Stimulated activated CD4-positive, alpha-beta T cell treated with anti-CD3 and anti-CD28 coated beads, TNF-alpha, amount 100 ng/mL, for 1 hour (primary cell): ENCODE results near the gene CNKSR1.
A peak's percentile ranks its signal among the peaks of the same experiment; 100 is the strongest.

Experiments used
- DNase-seq, 3 donors: peaks; one replicate each; pipeline ENCODE4 v3.0.0-alpha.2; 2020; ENCODE audit warnings: low read depth in 3 of 3, low spot score in 1 of 3

Gene CNKSR1

GRCh38 chr1:26177182-26177684 is at the start of gene CNKSR1:
TSS of gene CNKSR1 (plus strand) at chr1:26177491. CDS start at chr1:26177548, 57 bp downstream.
- no peak for DNase-seq

GRCh38 chr1:26129778-26130177 is 47.5 kb upstream of the CNKSR1 start:
- DNase-seq, result no peak

- DNase-seq, result no peak
Measured at GRCh38 chr1:26130695-26131094, 46.6 kb upstream of the CNKSR1 start.

GRCh38 chr1:26132128-26132833 is 45.0 kb upstream of the CNKSR1 start:
- no peak for DNase-seq

GRCh38 chr1:26132834-26133167 is 44.5 kb upstream of the CNKSR1 start:
- no peak for DNase-seq

GRCh38 chr1:26134466-26134865 is 42.8 kb upstream of the CNKSR1 start:
- no peak for DNase-seq

GRCh38 chr1:26138974-26139558 is 38.2 kb upstream of the CNKSR1 start:
- no peak for DNase-seq

- DNase-seq, result no peak
Measured at GRCh38 chr1:26142159-26142558, 35.1 kb upstream of the CNKSR1 start.

GRCh38 chr1:26145041-26145959 is 32.0 kb upstream of the CNKSR1 start:
- DNase-seq, result peak; percentile 31 to 64 (median 43)

- no peak for DNase-seq
Measured at GRCh38 chr1:26145960-26146294, 31.4 kb upstream of the CNKSR1 start.

GRCh38 chr1:26148887-26149286 is 28.4 kb upstream of the CNKSR1 start:
- no peak for DNase-seq

GRCh38 chr1:26153966-26154532 is 23.2 kb upstream of the CNKSR1 start:
- no peak for DNase-seq

- no peak for DNase-seq
Measured at GRCh38 chr1:26154750-26155149, 22.5 kb upstream of the CNKSR1 start.

- no peak for DNase-seq
Measured at GRCh38 chr1:26155370-26156284, 21.7 kb upstream of the CNKSR1 start.

GRCh38 chr1:26156285-26157038 is 20.8 kb upstream of the CNKSR1 start:
- no peak for DNase-seq

GRCh38 chr1:26158271-26158907 is 18.9 kb upstream of the CNKSR1 start:
- DNase-seq, result no peak

- DNase-seq, result no peak
Measured at GRCh38 chr1:26158908-26159742, 18.2 kb upstream of the CNKSR1 start, which contains the start of gene FAM110D. TSS of gene FAM110D (plus strand) at chr1:26159079. CDS start at chr1:26161292, 2,213 bp downstream.

GRCh38 chr1:26159743-26160039 is 17.6 kb upstream of the CNKSR1 start:
- DNase-seq, result no peak
